ENCODE measurements around the gene CAMK2A. TPM values are rescaled to one million over a fixed set of nuclear protein-coding genes. Genes with fewer than 3 reads are reported as not detected.
A peak's percentile ranks its signal among the peaks of the same experiment; 100 is the strongest.

Gene CAMK2A
- polyA plus RNA-seq (ENCODE audit: insufficient read length in 10 of 10): 10 to 100 TPM; 32.6 to 93.3 (median 67.5) TPM
- long read RNA-seq, donor 1, transcript CAMK2A-202 (6 exons, 1,557 nt): major isoform, 11 of 11 reads
- long read RNA-seq, donor 1, partial matches to known transcripts: 0 of 11 reads
- long read RNA-seq, donor 1, other reads (novel, unspliced or antisense): 0 of 11 reads
- long read RNA-seq, donor 2, transcript CAMK2A-202 (6 exons, 1,557 nt): major isoform, 6 of 6 reads
- long read RNA-seq, donor 2, partial matches to known transcripts: 0 of 6 reads
- long read RNA-seq, donor 2, other reads (novel, unspliced or antisense): 0 of 6 reads
- long read RNA-seq, donor 3: 0 reads
- long read RNA-seq, donor 4, partial matches to known transcripts: 0 of 4 reads
- long read RNA-seq, donor 4, other reads (novel, unspliced or antisense): 0 of 4 reads
- long read RNA-seq, donor 5, transcript CAMK2A-202 (6 exons, 1,557 nt): major isoform, 12 of 12 reads
- long read RNA-seq, donor 5, partial matches to known transcripts: 0 of 12 reads
- long read RNA-seq, donor 5, other reads (novel, unspliced or antisense): 0 of 12 reads
- long read RNA-seq, donor 6, transcript CAMK2A-202 (6 exons, 1,557 nt): major isoform, 20 of 20 reads
- long read RNA-seq, donor 6, partial matches to known transcripts: 0 of 20 reads
- long read RNA-seq, donor 6, other reads (novel, unspliced or antisense): 0 of 20 reads
- long read RNA-seq, donor 7, transcript CAMK2A-202 (6 exons, 1,557 nt): major isoform, 6 of 6 reads
- long read RNA-seq, donor 7, partial matches to known transcripts: 0 of 6 reads
- long read RNA-seq, donor 7, other reads (novel, unspliced or antisense): 0 of 6 reads
- long read RNA-seq, donor 8, transcript CAMK2A-202 (6 exons, 1,557 nt): major isoform, 5 of 5 reads
- long read RNA-seq, donor 8, partial matches to known transcripts: 0 of 5 reads
- long read RNA-seq, donor 8, other reads (novel, unspliced or antisense): 0 of 5 reads
- long read RNA-seq, donor 9, partial matches to known transcripts: 0 of 1 reads
- long read RNA-seq, donor 9, other reads (novel, unspliced or antisense): 0 of 1 reads

DNA sequence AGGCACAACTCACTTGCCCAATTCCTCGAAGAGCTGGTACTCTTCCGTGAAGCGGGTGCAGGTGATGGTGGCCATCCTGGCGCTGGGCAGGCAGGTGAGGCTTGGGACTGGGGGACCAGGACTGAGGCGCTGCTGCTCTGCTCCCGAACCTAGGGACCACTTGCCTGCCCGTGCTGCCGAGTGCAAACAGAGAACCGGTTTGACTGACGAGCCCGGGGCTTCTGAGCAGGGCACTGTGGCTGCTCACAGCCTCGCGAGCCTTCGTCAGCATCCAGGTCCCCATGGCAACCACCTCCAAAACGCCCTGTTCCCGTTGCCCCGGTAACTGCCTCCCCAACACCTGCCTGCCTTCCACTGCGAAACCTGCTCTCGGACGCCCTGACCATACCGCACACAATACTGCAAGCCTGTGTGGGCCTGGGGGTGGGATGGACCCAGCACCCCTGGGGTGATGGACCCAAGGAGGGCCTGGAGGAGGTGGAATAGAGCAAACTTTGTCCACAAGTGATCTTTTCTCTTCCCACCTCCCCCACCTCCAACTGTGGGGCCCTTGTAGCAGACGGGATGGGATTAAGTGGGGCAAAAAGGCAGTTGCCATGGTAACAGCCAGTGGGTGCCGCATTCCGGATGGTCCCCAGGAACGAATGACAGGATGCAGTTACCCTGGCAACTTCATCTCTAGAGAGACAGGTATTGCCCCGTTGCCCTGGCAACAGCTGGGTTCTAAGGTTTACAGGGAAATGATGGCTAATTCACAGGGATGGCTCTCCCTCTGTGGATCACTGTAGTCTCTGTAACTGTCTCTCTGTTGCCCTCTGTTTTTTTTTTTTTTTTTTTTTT is at the start of gene CAMK2A:
Gene CAMK2A, minus strand, starts transcription at position 223 of the 840 bp plus-strand sequence. Its CDS starts 148 bp downstream, at position 75.
- no peak for DNase-seq

DNA sequence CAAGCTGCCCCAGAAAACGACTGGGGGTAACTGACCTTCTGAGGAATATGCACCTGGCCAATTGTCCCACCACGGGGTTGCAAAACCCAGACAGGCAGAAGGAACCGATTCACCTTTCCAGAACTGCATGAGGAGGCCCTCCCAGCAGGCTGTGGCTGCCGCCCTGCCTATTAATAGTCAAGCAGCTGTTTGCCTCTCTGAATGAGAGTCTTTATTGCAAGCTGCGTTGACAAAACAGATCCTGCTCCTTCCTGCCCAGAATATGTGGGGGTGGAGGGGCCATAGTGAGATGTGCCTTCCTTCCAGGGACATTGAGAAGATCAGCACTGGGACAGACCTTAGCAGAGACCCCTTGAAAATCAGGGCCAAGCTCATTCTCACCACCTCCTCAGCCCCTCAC is 49.6 kb upstream of the CAMK2A start:
- peak; percentile 19 to 56 (median 47) for DNase-seq

DNA sequence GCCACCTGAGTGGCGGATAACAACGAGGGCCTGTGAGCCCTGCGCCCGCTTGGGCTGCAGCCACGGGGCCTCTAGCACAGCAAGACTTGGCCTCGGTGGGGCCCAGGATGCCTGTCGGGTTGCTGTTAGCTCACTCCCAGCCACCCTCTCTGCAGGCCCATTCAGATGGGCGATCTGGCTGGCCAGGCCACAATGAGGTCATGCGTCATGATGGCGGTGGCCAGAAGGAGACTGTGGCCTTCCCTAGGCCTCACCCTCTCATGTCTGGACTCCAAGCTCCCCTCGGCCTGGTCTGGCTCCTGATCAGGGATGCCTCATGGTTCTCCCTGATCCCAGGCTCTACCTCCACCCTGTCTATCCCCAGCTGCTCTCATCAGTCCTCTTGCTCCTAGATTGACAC is 49.0 kb upstream of the CAMK2A start:
- DNase-seq: no peak

DNA sequence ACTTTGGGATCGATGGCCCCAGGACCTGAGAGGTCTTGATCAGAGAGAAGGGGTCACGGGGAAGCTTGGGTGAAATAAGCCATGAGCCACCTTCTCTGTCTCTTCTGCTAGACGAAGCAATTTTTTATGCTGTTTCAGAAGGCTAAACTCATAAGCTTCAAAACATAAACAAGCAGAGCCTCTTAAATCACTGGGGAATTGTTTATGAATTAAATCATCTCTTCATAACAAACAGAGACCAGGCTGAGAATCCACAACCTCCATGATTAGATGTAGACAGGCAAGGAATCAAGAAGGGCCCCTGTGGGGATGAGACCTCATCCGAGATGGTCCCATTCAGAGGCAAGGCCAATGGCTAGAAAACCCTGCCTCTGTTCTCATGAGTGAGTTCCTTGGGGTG is 46.2 kb upstream of the CAMK2A start:
- DNase-seq: no peak

DNA sequence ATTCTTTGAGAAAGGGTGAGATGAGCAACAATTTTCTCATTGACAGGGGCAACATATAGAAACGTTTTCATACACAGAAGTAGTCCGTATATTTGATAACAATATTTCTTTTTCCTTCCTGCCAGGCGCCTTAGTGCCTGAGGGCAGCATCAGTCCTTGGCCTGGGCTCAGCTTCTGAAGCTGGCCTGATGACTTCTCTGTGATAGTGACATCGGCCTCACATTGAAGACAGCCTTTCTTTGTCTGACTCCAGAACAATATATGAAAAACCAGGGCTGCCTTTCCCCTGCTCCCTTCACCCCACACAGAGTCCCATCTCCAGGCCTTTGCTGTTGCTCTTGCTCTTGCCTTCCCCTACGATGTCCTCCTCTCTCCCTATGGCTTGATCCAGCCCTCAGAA is 43.8 kb upstream of the CAMK2A start:
- no peak for DNase-seq

DNA sequence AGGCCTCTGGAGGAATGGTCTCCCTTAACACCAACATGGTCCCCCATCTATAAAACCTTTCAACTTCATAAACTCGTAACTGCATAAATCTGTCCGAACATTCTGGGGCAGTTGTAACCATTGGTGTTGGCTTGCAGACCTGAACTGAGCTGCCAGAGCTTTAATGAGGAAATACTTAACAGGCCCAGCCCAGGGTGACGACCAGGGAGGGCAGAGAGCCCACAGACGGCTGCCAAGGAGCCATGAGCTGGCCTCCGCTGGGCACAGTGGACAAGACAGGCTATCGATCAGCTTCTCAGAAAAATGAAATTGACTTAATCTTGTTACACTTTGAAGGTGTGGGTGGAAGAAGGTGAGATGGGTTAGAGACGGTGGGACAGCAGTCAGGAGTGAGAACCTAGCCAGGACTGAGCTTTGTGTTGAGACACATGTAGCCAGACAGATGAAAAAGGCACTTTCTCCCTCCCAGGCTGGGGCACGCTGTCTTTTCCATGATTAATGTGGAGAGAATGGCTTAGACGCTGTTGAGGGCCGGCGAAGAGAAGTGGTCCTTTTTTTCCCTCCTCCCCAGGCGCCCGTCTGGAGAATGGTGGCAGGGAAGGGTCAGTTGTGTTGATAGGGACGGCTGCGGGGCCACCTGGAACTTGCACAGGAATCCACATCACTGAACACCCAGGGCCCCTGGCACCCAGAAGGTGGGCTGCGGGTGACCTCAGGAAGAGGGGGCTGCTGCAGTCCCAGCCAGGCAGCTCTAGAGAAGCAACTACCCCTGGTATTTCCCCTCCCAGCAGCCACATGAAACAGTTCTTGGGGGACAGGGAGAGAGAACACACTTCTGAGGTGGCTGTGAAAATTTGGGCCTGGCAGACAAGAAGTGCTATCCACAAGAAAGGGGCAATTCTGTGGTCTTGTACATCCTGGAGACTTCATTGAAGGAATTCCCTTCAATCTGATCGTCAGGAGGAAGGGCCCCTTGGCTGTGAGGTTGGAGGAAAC is 40.6 kb upstream of the CAMK2A start:
- DNase-seq: no peak

DNA sequence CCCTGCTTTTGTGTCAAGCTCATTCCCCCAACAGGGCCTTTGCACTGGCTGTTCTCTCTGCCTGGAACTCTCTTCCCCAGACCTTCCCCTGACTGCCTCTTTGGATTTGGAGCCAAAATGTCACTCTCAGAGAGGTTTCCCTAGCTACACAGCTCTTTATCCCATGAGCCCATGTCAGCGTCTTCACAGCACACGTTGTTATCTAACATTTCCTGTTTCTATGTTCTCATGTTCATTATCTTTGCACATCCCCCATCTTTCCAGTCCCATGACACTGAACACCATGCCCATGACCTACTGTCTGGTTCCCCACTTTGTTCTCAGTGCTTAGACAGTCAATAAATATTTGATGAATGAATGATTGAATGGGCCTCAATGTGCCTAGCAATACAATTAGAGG is 39.5 kb upstream of the CAMK2A start:
- no peak for DNase-seq

DNA sequence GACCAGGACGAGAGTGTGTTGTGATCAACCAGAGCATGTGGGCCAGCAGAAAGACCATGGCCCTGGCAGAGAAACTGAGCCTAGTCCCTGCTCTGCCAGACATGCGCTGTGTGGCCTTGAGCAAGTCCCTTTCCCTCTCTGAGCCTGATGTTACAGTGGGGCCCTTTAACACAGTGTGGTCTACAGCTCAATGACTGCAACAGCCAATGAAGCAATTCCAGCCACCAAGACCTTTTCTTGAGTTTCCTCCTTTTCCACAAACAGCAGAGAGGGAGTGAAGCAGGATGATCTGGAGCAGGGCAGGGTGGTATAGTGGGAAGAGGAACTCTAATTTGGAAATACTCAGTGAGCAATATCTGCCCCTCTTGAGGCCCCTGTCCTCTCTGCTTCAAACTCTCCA is 38.9 kb upstream of the CAMK2A start:
- DNase-seq: no peak

DNA sequence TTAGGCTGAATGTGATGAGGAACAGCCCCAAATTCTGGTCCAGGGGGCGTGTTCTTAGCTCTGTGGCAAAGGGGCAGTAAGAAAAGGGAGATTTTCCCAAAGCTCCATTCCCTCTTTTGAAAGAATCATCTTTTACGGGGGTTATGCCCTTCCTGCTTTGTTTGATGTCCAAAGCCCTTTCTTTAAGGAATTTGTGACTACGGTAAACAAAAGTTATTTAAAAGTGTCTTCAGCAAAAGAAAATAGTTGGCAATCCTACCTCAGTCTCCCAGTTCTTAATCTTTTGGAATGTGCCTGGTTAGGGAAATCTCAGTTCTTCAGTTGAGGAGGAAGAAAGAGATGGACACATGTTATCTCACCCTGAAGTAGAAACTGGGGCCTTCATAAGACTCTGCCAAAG is 37.6 kb upstream of the CAMK2A start:
- DNase-seq: no peak

DNA sequence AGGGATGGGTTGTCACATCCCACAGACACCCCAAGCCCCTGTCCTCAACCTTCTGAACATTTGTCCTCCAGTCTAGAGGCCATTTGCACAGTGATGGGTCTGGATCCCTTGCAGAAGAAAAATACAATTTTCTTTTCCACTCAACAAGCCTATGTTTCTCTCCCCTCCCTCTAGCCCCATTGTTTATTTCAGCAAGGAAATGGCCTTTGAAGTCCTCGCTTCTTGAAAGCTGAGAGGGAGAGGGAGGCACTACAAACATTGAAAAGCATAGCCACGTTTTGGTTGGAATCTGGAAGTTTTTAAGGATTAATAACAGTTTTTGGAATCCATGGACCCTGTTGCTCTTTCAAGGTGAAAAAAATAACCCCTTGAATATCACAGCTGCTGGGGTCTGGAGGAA is 37.1 kb upstream of the CAMK2A start:
- DNase-seq: no peak

DNA sequence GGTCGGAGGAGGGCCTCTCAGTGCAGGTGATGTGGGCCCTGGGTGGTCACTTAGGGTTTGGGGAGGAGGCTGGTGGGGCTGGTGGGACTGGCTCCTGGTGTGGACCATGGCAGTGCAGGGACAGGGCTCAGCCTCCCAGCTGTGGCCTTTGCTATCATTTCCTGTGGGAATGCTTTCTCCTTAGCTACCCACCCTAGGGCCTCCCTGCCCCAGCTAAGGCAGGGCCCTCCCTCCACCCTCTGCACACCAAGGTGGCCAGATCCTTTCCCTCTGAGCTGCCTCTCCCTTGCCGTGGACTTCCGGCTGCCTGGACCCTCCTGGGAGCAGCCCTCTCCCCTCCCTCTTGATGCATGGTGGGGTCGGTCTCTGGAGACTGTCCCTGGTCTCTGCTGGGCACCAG is 35.9 kb upstream of the CAMK2A start:
- DNase-seq: no peak

DNA sequence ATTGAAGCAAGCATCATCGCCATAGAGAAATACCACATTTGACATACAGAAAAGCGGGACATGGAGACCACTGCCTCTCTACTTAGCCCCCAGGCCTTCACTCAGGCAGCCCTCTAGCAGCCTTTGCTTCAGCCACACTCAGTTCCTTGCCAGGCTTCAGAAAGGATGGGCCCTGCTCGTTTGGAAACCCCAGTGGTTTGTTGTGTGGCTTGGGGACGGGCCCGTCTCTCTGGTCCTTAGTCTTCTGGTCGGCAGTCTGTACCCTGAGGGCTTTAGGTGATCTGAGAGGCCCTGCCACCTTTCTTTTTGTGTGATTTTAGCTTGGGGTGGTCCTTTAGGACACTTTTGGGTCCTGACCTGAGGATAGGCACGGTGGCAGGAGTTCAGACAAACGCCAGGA is 34.2 kb upstream of the CAMK2A start:
- DNase-seq: no peak

DNA sequence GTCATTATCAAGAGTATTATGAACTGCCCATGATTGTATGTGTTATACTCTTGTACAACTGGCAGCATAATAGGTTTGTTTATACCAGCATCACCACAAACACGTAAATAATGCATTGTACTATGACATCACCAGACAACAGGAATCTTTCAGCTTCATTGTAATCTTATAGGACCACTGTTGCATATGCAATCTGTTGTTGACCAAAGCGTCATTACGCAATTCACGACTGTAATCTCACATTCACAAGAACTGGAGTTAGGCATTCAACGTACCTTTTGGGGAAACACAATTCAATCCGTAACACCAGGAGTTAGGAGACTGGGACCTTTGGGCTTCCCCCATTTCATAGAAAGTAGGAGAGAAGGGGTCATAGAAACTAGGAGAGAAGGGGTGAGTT is 33.5 kb upstream of the CAMK2A start:
- DNase-seq: no peak

DNA sequence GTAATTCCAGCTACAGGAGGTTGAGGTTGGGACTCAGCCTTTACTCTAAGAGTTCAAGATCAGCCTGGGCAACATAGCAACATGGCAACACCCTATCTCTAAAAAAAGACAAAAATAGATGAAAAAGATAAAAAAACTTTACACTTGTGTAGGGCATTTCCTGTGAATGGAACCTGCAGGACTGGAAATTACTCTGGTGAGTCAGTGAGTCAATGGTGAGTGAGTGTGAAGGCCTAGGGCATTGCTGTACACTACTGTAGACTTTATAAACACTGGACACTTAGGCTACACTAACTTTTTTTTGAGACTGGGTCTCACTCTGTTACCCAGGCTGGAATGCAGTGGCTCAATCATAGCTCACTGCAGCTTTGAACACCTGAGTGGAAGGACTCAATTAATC is 32.6 kb upstream of the CAMK2A start:
- DNase-seq: no peak

DNA sequence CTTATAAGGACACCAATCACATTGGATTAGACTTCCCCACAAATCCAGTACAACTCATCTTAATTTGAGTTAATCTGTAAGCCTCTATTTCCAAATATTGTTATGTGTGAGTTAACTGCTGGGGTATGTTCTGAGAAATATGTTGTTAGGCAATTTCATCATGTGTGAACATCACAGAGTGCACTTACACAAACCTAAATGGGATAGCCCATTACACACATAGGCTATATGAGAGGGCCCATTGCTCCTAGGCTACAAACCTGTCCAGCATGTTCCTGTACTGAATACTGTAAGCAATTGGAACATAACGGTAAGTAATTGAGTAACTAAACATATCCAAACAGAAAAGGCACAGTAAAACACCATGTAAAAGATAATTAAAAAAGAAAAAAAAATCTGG is 32.2 kb upstream of the CAMK2A start:
- no peak for DNase-seq

DNA sequence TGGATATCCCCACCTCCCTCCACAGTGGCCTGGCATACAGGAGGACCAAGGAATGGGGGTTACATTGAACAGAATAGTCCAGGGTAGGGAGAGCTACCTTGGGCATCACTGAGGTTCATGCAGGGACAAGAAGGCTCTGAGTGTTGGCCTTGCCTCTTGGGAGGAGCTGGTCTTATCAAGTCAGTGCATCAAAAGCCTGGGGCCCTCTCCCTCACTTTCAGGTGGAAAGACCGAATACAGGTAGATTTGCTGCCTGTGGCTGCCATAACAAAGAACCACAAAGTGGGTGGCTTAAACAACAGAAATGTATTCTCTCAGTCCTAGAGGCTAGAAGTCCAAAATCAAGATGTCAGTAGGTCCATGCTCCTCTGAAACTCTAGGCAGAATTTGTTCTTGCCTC is 31.6 kb upstream of the CAMK2A start:
- no peak for DNase-seq

DNA sequence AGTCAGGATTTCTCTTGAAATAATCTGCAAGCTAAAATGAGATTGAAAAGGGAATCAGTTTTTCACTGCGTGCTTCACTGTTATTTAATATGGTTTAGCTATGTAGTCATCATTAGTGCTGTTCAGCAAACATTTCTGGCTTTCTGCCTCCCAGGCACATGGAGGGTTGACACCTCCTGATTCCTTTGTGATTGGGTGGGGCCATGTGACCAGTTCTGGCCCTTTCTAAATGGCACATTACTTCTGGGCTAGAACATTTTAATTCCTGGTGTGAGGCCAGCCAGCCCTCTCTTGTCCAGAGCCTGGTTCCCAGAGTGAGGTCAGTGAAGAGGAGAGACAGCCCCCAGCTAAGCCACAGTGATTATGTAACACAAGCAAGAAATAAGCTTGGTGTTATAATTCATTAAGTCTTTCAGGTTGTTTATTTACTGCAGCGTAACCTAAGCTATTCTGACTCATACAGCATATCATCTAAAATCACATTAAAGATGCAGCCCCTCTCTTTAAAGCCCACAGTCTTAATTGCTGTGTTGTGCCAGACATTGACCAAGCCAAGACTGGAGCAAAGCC is 30.6 kb upstream of the CAMK2A start:
- peak in 2 of 3 donors; percentile 64 to 81 for DNase-seq

DNA sequence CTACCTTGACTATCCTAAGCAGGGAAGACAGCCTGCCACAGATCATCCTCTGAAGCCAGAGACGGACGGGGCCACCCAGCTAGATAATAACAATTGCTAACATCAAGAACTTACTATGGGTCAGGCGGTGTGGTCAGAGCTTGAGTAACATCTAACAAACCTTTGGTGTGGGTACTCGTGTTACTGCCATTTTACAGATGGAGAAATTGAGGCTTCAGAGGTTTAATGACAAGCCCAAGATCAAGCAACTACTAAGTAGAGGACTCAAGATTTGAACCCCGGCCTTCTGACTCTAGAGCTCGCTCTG is 29.9 kb upstream of the CAMK2A start:
- no peak for DNase-seq

DNA sequence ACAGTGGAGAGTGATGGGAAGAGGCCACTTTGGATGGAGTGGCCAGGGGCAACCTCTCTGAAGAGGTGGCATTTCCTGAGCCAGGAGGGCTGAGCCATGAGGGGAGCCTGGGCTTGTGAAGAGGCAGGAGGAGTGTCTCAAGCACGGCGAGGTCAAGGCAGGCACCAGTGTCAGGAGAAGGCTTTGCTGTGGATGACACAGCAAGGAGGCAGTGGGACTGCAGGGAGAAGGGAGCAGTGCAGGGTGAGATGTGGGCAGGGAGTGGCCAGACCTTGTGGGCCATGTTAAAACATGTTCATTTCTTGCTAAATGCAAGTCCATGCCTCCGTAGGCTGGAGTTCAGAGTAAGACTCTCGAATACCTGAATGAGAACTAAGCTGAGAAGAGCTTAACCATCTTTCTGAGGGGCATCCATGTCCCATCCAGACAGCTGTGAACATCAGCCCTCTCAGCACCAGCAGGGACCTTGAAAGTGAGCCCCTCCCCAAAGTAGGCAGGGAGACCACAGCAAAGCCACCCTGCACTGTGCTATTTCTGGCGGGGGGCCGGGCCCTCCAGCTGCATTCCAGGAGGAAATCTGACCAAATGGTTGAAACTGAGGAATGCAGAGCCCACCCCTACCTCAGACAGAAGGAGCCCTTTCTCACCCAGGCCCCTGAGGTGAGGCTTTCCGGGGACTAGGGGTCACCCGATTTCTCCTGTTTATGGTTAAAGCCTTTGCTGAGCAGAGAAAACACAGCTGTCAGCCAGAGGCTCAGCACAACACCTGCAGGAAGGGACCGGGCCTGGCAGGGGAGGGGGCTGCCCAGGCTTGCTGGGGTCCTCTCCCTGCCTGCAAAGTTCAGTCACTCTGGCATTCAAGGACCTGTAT is 29.3 kb upstream of the CAMK2A start:
- DNase-seq: no peak

Data from muscle of back (tissue), 13 donors.